IMR-90 (cell line): ENCODE data around the gene AHR. TPM values are rescaled to one million over a fixed set of nuclear protein-coding genes. Genes with fewer than 3 reads are reported as not detected.

Experiments
- ATAC-seq: fragments of 200-7000 bp; cut with Tn5 transposase; 2 replicates; pipeline ENCODE4 v1.9.1; 2020; ENCODE audit warnings: low read depth, mild to moderate bottlenecking, moderate library complexity
- BruUV-seq: library from RNA; stranded (reverse); fragments of 400-500 nt; replicated peaks from 2 replicates; lab custom pipeline; 2021; lab: Mats Ljungman, UMichigan
- CTCF ChIA-PET: fragments of 300-600 bp; formaldehyde crosslinking; extraction: SDS; loops from one replicate; lab custom pipeline; 2021; ENCODE audit warnings: antibody characterized with exemption; lab: Yijun Ruan, JAX
- POLR2A ChIA-PET: fragments of 300-600 bp; sonication (Branson Sonifier 250); formaldehyde crosslinking; loops from one replicate; lab custom pipeline; 2022; ENCODE audit warnings: antibody characterized with exemption; ENCODE audit not compliant: unreplicated experiment; lab: Charles Lee
- DNase-seq: peaks from one replicate; pipeline ENCODE4 v3.0.0; 2013
- H2AFZ ChIP-seq: replicated peaks from 2 replicates; pipeline ENCODE3; 2013; ENCODE audit warnings: low read length, mild to moderate bottlenecking; ENCODE audit not compliant: poor library complexity
- H2AK5ac ChIP-seq: 2 replicates; pipeline ENCODE4 v1.6.1; 2013; ENCODE audit warnings: low read depth, low read length, inconsistent platforms
- H2AK9ac ChIP-seq: replicated peaks from 2 replicates; pipeline ENCODE3; 2013; ENCODE audit warnings: mild to moderate bottlenecking, low read depth, low read length, moderate library complexity; ENCODE audit not compliant: poor library complexity
- H2BK120ac ChIP-seq: 2 replicates; pipeline ENCODE4 v1.6.1; 2013; ENCODE audit warnings: low read depth, low read length, inconsistent platforms
- H2BK15ac ChIP-seq: 3 replicates; pipeline ENCODE4 v1.6.1; 2013; ENCODE audit warnings: low read depth, low read length, inconsistent platforms
- H2BK20ac ChIP-seq: 2 replicates; pipeline ENCODE4 v1.6.1; 2013; ENCODE audit warnings: low read depth, mild to moderate bottlenecking, inconsistent platforms, low read length, moderate library complexity
- H2BK5ac ChIP-seq: 2 replicates; pipeline ENCODE4 v1.6.1; 2013; ENCODE audit warnings: mild to moderate bottlenecking, low read depth, low read length, inconsistent platforms; ENCODE audit not compliant: poor library complexity, severe bottlenecking
- H3K14ac ChIP-seq: replicated peaks from 2 replicates; pipeline ENCODE4 v1.6.1; 2013; ENCODE audit warnings: low read depth, low read length, inconsistent platforms
- H3K18ac ChIP-seq: 2 replicates; pipeline ENCODE4 v1.6.1; 2013; ENCODE audit warnings: low read depth, low read length, control low read depth
- H3K23ac ChIP-seq: 2 replicates; pipeline ENCODE4 v1.6.1; 2013; ENCODE audit warnings: low read depth, low read length, inconsistent platforms
- H3K27ac ChIP-seq: 2 replicates; pipeline ENCODE4 v1.5.1; 2013; ENCODE audit warnings: mild to moderate bottlenecking, control low read depth, low read length; ENCODE audit not compliant: insufficient read depth
- H3K27me3 ChIP-seq: 2 replicates; pipeline ENCODE4 v1.6.1; 2013; ENCODE audit warnings: low read length; ENCODE audit not compliant: control insufficient read depth, insufficient read depth
- H3K36me3 ChIP-seq: 2 replicates; pipeline ENCODE4 v1.6.1; 2013; ENCODE audit warnings: low read length, mixed read lengths; ENCODE audit not compliant: control insufficient read depth, insufficient read depth
- H3K4ac ChIP-seq: 2 replicates; pipeline ENCODE4 v1.6.1; 2013; ENCODE audit warnings: low read depth, low read length, inconsistent platforms
- H3K4me1 ChIP-seq: 2 replicates; pipeline ENCODE4 v1.6.1; 2013; ENCODE audit warnings: low read length, mixed read lengths; ENCODE audit not compliant: control insufficient read depth, insufficient read depth
- H3K4me2 ChIP-seq: 2 replicates; pipeline ENCODE4 v1.6.1; 2013; ENCODE audit warnings: low read depth, mild to moderate bottlenecking, control low read depth, low read length, moderate library complexity
- H3K4me3 ChIP-seq: 2 replicates; pipeline ENCODE4 v1.5.1; 2013; ENCODE audit warnings: low read depth, mild to moderate bottlenecking, control low read depth, low read length, moderate library complexity; ENCODE audit not compliant: insufficient read depth
- H3K56ac ChIP-seq: 2 replicates; pipeline ENCODE4 v1.6.1; 2013; ENCODE audit warnings: low read length, inconsistent platforms; ENCODE audit not compliant: insufficient read depth; ENCODE audit errors: extremely low read depth
- H3K79me1 ChIP-seq, 2 experiments: 2 replicates each; pipeline ENCODE4 v1.6.1; 2013; ENCODE audit warnings: low read length in 2 of 2, inconsistent platforms in 1 of 2, low read depth in 1 of 2
- H3K9ac ChIP-seq: 2 replicates; pipeline ENCODE4 v1.6.1; 2013; ENCODE audit warnings: low read depth, low read length, control low read depth
- H3K9me1 ChIP-seq: 2 replicates; pipeline ENCODE4 v1.6.1; 2013; ENCODE audit warnings: low read length, inconsistent platforms; ENCODE audit not compliant: insufficient read depth
- H3K9me3 ChIP-seq: 2 replicates; pipeline ENCODE4 v1.6.1; 2013; ENCODE audit warnings: low read length; ENCODE audit not compliant: control insufficient read depth, insufficient read depth
- H4K20me1 ChIP-seq: 2 replicates; pipeline ENCODE4 v1.6.1; 2013; ENCODE audit warnings: low read length, inconsistent platforms; ENCODE audit not compliant: insufficient read depth
- H4K5ac ChIP-seq: 2 replicates; pipeline ENCODE4 v1.6.1; 2013; ENCODE audit warnings: mild to moderate bottlenecking, low read depth, low read length, control low read depth
- H4K8ac ChIP-seq, 2 experiments: 2 replicates each; pipeline ENCODE4 v1.6.1; 2013; ENCODE audit warnings: low read depth in 2 of 2, low read length in 2 of 2, control low read depth in 1 of 2, inconsistent platforms in 1 of 2
- H4K91ac ChIP-seq: 2 replicates; pipeline ENCODE4 v1.6.1; 2013; ENCODE audit warnings: low read depth, low read length, inconsistent platforms; ENCODE audit not compliant: insufficient read depth
- BHLHE40 ChIP-seq: fragments of 150-350 bp; IDR thresholded peaks from 2 replicates; pipeline ENCODE4 v1.6.1; 2016; ENCODE audit warnings: mild to moderate bottlenecking, low read depth, low read length
- CEBPB ChIP-seq: IDR thresholded peaks from 2 replicates; pipeline ENCODE4 v1.6.1; 2012; ENCODE audit warnings: low read depth, low read length, improper control_type of control experiment
- FOS ChIP-seq: fragments of 150-350 bp; IDR thresholded peaks from 2 replicates; pipeline ENCODE4 v1.6.1; 2016; ENCODE audit warnings: low read depth, low read length
- MAZ ChIP-seq: IDR thresholded peaks from 2 replicates; pipeline ENCODE4 v1.6.1; 2012; ENCODE audit warnings: low read depth, mild to moderate bottlenecking, low read length, improper control_type of control experiment, moderate library complexity, borderline replicate concordance
- MXI1 ChIP-seq: IDR thresholded peaks from 2 replicates; pipeline ENCODE4 v1.6.1; 2012; ENCODE audit warnings: low read depth, mild to moderate bottlenecking, low read length, moderate library complexity, borderline replicate concordance
- NFE2L2 ChIP-seq: fragments of 150-350 bp; IDR thresholded peaks from 2 replicates; pipeline ENCODE4 v1.6.1; 2016; ENCODE audit warnings: low read depth, mild to moderate bottlenecking, low read length
- POLR2A ChIP-seq: IDR thresholded peaks from 2 replicates; pipeline ENCODE4 v1.6.1; 2012; ENCODE audit warnings: mild to moderate bottlenecking, low read depth, low read length
- RAD21 ChIP-seq: IDR thresholded peaks from 2 replicates; pipeline ENCODE4 v1.6.1; 2012; ENCODE audit warnings: low read length, improper control_type of control experiment
- RCOR1 ChIP-seq: IDR thresholded peaks from 2 replicates; pipeline ENCODE4 v1.6.1; 2012; ENCODE audit warnings: mild to moderate bottlenecking, low read length, improper control_type of control experiment; ENCODE audit not compliant: insufficient replicate concordance
- RFX5 ChIP-seq: IDR thresholded peaks from 2 replicates; pipeline ENCODE4 v1.8.0; 2012; ENCODE audit warnings: low read depth, mild to moderate bottlenecking, low read length, moderate library complexity
- SMC3 ChIP-seq: fragments of 150-350 bp; IDR thresholded peaks from 2 replicates; pipeline ENCODE4 v1.6.1; 2016; ENCODE audit warnings: low read depth, mild to moderate bottlenecking, antibody characterized with exemption, low read length, moderate library complexity
- WGBS, 2 experiments: methylation state at CpG; one replicate each; pipeline versions ENCODE4 v1.1.5 to v1.1.7; 2013; ENCODE audit warnings: missing lambda C conversion rate in 2 of 2; ENCODE audit not compliant: insufficient read length in 1 of 2; ENCODE audit errors: extremely low coverage in 2 of 2; 5-methylcytosine and 5-hydroxymethylcytosine counted together
- dilution Hi-C: fragments of 300-500 bp; cut with HindIII; formaldehyde crosslinking; loops from one replicate; pipeline ENCODE4 v1.14.3; 2018; ENCODE audit warnings: low sequenced_read_pairs; ENCODE audit not compliant: unreplicated experiment
- in situ Hi-C: fragments of 300-500 bp; cut with MboI; formaldehyde crosslinking; loops from 3 replicates; pipeline ENCODE4 v1.14.3; 2019; ENCODE audit warnings: low sequenced_read_pairs, inconsistent platforms, mixed read lengths
- intact Hi-C: fragments of 100-400 bp; cut with micrococcal nuclease; formaldehyde crosslinking; loops from 2 replicates; pipeline ENCODE4 v1.10.0; 2022
- polyA plus RNA-seq, 3 experiments: library from polyadenylated mRNA; depleted of rRNA; stranded (reverse); fragments of >200 nt; gene quantifications; 2 replicates each; pipeline ENCODE4 v1.2.3, GENCODE V29; 2012; ENCODE audit warnings: low replicate concordance in 1 of 3
- total RNA-seq: library from RNA; depleted of rRNA; stranded (reverse); fragments of >200 nt; gene quantifications from 2 replicates; pipeline ENCODE4 v1.2.3, GENCODE V29; 2012
- TF ChIP-seq, protein P1 (sequence below): conservative IDR thresholded peaks from 2 replicates; pipeline ENCODE4 v1.5.1; 2012; ENCODE audit warnings: mild to moderate bottlenecking, low read depth, low read length, improper control_type of control experiment
- TF ChIP-seq, protein P2 (sequence below): fragments of 150-350 bp; IDR thresholded peaks from 2 replicates; pipeline ENCODE4 v1.6.1; 2016; ENCODE audit warnings: low read depth, mild to moderate bottlenecking, low read length, moderate library complexity, borderline replicate concordance
- TF ChIP-seq, protein P3 (sequence below): fragments of 150-350 bp; IDR thresholded peaks from 2 replicates; pipeline ENCODE4 v1.6.1; 2017; ENCODE audit warnings: mild to moderate bottlenecking, antibody characterized with exemption, low read length, low read depth

The AHR gene
- total and polyA plus RNA-seq, 2 of the 4 experiments (the other 2 are of a cell fraction): 6.9 to 55.2 TPM

GRCh38 chr7:17326378-17326777 lies 27.9 kb downstream of the AHR start:
- no peak for TF ChIP-seq SMC3
- no peak for TF ChIP-seq RFX5
- no peak for TF ChIP-seq CEBPB
- no peak for TF ChIP-seq BHLHE40
- TF ChIP-seq POLR2A: no peak
- TF ChIP-seq RCOR1: no peak
- TF ChIP-seq RAD21: no peak
- TF ChIP-seq, protein P1, sequence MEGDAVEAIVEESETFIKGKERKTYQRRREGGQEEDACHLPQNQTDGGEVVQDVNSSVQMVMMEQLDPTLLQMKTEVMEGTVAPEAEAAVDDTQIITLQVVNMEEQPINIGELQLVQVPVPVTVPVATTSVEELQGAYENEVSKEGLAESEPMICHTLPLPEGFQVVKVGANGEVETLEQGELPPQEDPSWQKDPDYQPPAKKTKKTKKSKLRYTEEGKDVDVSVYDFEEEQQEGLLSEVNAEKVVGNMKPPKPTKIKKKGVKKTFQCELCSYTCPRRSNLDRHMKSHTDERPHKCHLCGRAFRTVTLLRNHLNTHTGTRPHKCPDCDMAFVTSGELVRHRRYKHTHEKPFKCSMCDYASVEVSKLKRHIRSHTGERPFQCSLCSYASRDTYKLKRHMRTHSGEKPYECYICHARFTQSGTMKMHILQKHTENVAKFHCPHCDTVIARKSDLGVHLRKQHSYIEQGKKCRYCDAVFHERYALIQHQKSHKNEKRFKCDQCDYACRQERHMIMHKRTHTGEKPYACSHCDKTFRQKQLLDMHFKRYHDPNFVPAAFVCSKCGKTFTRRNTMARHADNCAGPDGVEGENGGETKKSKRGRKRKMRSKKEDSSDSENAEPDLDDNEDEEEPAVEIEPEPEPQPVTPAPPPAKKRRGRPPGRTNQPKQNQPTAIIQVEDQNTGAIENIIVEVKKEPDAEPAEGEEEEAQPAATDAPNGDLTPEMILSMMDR: no peak
- no peak for TF ChIP-seq MXI1
- TF ChIP-seq NFE2L2: no peak
- TF ChIP-seq, protein P2, sequence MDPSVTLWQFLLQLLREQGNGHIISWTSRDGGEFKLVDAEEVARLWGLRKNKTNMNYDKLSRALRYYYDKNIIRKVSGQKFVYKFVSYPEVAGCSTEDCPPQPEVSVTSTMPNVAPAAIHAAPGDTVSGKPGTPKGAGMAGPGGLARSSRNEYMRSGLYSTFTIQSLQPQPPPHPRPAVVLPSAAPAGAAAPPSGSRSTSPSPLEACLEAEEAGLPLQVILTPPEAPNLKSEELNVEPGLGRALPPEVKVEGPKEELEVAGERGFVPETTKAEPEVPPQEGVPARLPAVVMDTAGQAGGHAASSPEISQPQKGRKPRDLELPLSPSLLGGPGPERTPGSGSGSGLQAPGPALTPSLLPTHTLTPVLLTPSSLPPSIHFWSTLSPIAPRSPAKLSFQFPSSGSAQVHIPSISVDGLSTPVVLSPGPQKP: no peak
- TF ChIP-seq, protein P3, sequence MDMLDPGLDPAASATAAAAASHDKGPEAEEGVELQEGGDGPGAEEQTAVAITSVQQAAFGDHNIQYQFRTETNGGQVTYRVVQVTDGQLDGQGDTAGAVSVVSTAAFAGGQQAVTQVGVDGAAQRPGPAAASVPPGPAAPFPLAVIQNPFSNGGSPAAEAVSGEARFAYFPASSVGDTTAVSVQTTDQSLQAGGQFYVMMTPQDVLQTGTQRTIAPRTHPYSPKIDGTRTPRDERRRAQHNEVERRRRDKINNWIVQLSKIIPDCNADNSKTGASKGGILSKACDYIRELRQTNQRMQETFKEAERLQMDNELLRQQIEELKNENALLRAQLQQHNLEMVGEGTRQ: no peak
- TF ChIP-seq MAZ: no peak
- TF ChIP-seq FOS: no peak
- no CpG with 5 or more reads among the region's 2 CpGs for WGBS, 2 experiments
- Histone ChIP-seq H2AFZ (no peak overlapping the region), H4K91ac (no peak overlapping the region), H2BK120ac (no peak overlapping the region), H3K9me1 (no peaks in the 10 kb centered on the region), H3K18ac (no peak overlapping the region), H2BK15ac (no peak overlapping the region), H3K4ac (no peak overlapping the region), H3K4me2 (no peak overlapping the region), H3K56ac (no peak overlapping the region), H3K9me3 (no peaks in the 10 kb centered on the region), H2BK20ac (no peak overlapping the region), H3K23ac (no peak overlapping the region), H3K36me3 (peaks cover 6% of the 10 kb centered on the region), H2BK5ac (no peak overlapping the region), H3K79me1 (peaks cover 7 to 16% of the 10 kb centered on the region in 2 experiments), H3K4me1 (no peaks in the 10 kb centered on the region), H3K27ac (no peak overlapping the region), H2AK5ac (no peak overlapping the region), H3K9ac (no peak overlapping the region), H2AK9ac (no peak overlapping the region), H4K8ac (no peak overlapping the region), H4K20me1 (no peaks in the 10 kb centered on the region), H4K5ac (no peak overlapping the region), H3K14ac (no peak overlapping the region), H3K27me3 (no peaks in the 10 kb centered on the region), H3K4me3 (no peak overlapping the region)
- no peak for ATAC-seq
- ChIA-PET CTCF (no interaction called here), POLR2A (no interaction called here)
- no TSS peak for BruUV-seq
- intact Hi-C loops: loop anchor here (10.0 kb wide), 1 partner anchor 1228 kb away; no protein-coding TSS in a partner anchor
- dilution Hi-C loops: no loop called here
- DNase-seq: no peak
- in situ Hi-C loops: no loop called here
